Panc1 (cell line): ENCODE results near the gene FOXD2. TPM values are rescaled to one million over a fixed set of nuclear protein-coding genes. Genes with fewer than 3 reads are reported as not detected.

ENCODE experiments used
- ATAC-seq: fragments of 200-7000 bp; cut with Tn5 transposase; 2 replicates; pipeline ENCODE4 v1.9.1; 2020; ENCODE audit warnings: mild to moderate bottlenecking, moderate library complexity
- BruUV-seq: library from RNA; stranded (reverse); fragments of 400-500 nt; replicated peaks from 2 replicates; lab custom pipeline; 2021; lab: Mats Ljungman, UMichigan
- CTCF ChIA-PET: fragments of 300-600 bp; sonication (Branson Sonifier 250); formaldehyde crosslinking; loops from one replicate; lab custom pipeline; 2022; ENCODE audit warnings: antibody characterized with exemption; lab: Charles Lee
- POLR2A ChIA-PET: fragments of 300-600 bp; sonication (Branson Sonifier 250); formaldehyde crosslinking; loops from one replicate; lab custom pipeline; 2022; ENCODE audit warnings: antibody characterized with exemption; lab: Charles Lee
- DNase-seq: peaks from one replicate; pipeline ENCODE4 v3.0.0-alpha.2; 2010; ENCODE audit warnings: low read depth, low spot score
- H3K27ac ChIP-seq: 2 replicates; pipeline ENCODE4 v1.5.1; 2011; ENCODE audit warnings: mild to moderate bottlenecking, low read length, inconsistent platforms
- H3K27me3 ChIP-seq: fragments of 200-500 bp; sonication (Bioruptor generic); 2 replicates; pipeline ENCODE4 v1.6.0; 2014; ENCODE audit warnings: low read length, inconsistent platforms; ENCODE audit not compliant: control insufficient read depth, insufficient read depth
- H3K36me3 ChIP-seq: fragments of 200-500 bp; sonication (Bioruptor generic); 2 replicates; pipeline ENCODE4 v1.5.1; 2014; ENCODE audit warnings: inconsistent platforms, mild to moderate bottlenecking, low read length, moderate library complexity; ENCODE audit not compliant: control insufficient read depth, insufficient read depth
- H3K4me1 ChIP-seq: 2 replicates; pipeline ENCODE4 v1.5.1; 2011; ENCODE audit warnings: inconsistent platforms, mild to moderate bottlenecking, low read length, moderate library complexity; ENCODE audit not compliant: control insufficient read depth, insufficient read depth
- H3K4me3 ChIP-seq, 2 experiments: 2 replicates each; pipeline ENCODE4 v1.5.1; 2011 to 2012; ENCODE audit warnings: low read depth in 2 of 2, low read length in 2 of 2, mild to moderate bottlenecking in 2 of 2, inconsistent platforms in 1 of 2, moderate library complexity in 1 of 2
- H3K9me3 ChIP-seq: fragments of 200-500 bp; sonication (Bioruptor generic); 2 replicates; pipeline ENCODE4 v1.5.1; 2014; ENCODE audit warnings: low read depth, mild to moderate bottlenecking, inconsistent platforms, low read length, moderate library complexity; ENCODE audit not compliant: control insufficient read depth, insufficient read depth
- CTCF ChIP-seq: fragments of 450-650 bp; IDR thresholded peaks from 2 replicates; pipeline ENCODE4 v1.5.1; 2017; ENCODE audit warnings: mild to moderate bottlenecking
- POLR2AphosphoS5 ChIP-seq: IDR thresholded peaks from 2 replicates; pipeline ENCODE4 v1.6.1; 2012; ENCODE audit warnings: mild to moderate bottlenecking, low read depth, low read length, moderate library complexity
- REST ChIP-seq, 2 experiments: IDR thresholded peaks; 2 replicates each; pipeline ENCODE4 v1.6.1; 2011 to 2012; ENCODE audit warnings: low read depth in 2 of 2, control low read depth in 1 of 2, low read length in 1 of 2, mild to moderate bottlenecking in 1 of 2, moderate library complexity in 1 of 2; ENCODE audit not compliant: insufficient read depth in 1 of 2
- SIN3A ChIP-seq: IDR thresholded peaks from 2 replicates; pipeline ENCODE4 v1.6.1; 2012; ENCODE audit warnings: low read depth, mild to moderate bottlenecking, low read length, moderate library complexity, borderline replicate concordance; ENCODE audit not compliant: insufficient read depth
- TCF7L2 ChIP-seq: IDR thresholded peaks from 2 replicates; pipeline ENCODE4 v1.6.1; 2011; ENCODE audit warnings: mild to moderate bottlenecking, low read depth, low read length, inconsistent platforms
- in situ Hi-C: cut with HindIII; loops from 2 replicates; pipeline ENCODE4 v1.10.0; 2016; ENCODE audit warnings: low sequenced_read_pairs, low pct_unique_long_range_greater_than_20kb
- intact Hi-C: fragments of 100-400 bp; cut with micrococcal nuclease; formaldehyde crosslinking; loops from one replicate; pipeline ENCODE4 v1.10.0; 2022; ENCODE audit not compliant: unreplicated experiment
- total RNA-seq: library from RNA; stranded (reverse); gene quantifications from one replicate; pipeline ENCODE4 v1.2.1, GENCODE V29; 2021; ENCODE audit not compliant: unreplicated experiment

Gene FOXD2
- total RNA-seq, 1 experiment from 2014 or later, result 2.2 TPM

- H3K4me3 ChIP-seq, result no peak overlapping the region
- in situ Hi-C loops, result no loop called here
These were observed 35.3 kb upstream of the FOXD2 start for GRCh38 chr1:47402591-47402990.

GRCh38 chr1:47403321-47403910, 34.4 kb upstream of the FOXD2 start:
- TF ChIP-seq TCF7L2 (no peak), POLR2AphosphoS5 (no peak), CTCF (no peak), SIN3A (no peak)
- Histone ChIP-seq H3K36me3 (no peaks in the 10 kb centered on the region), H3K27me3 (no peaks in the 10 kb centered on the region), H3K4me1 (no peaks in the 10 kb centered on the region), H3K9me3 (no peaks in the 10 kb centered on the region), H3K4me3 (no peak overlapping the region), H3K27ac (no peak overlapping the region)
- POLR2A ChIA-PET, result no interaction called here
- ATAC-seq (no peak), DNase-seq (no peak)
- intact Hi-C loops (no loop called here), in situ Hi-C loops (no loop called here)
- BruUV-seq, result no TSS peak
- CTCF ChIA-PET, result no interaction called here

More at GRCh38 chr1:47402591-47402990, 35.3 kb upstream of the FOXD2 start:
- POLR2A ChIA-PET, result no interaction called here
- CTCF ChIA-PET, result no interaction called here
- intact Hi-C loops, result no loop called here
- no peak overlapping the region for H3K27ac ChIP-seq
- no peak for TF ChIP-seq CTCF
- no peak for TF ChIP-seq SIN3A
- no peak for TF ChIP-seq REST (IDR thresholded peaks at IDR 0.05; ENCODE audit: insufficient read depth in 1 of 2, low read depth in 2 of 2, low read length in 1 of 2)
- no peak for TF ChIP-seq POLR2AphosphoS5
- no peak for TF ChIP-seq TCF7L2
- H3K36me3 ChIP-seq, result no peaks in the 10 kb centered on the region
- DNase-seq (no peak), ATAC-seq (no peak)
- no peaks in the 10 kb centered on the region for H3K4me1 ChIP-seq
- no peaks in the 10 kb centered on the region for H3K27me3 ChIP-seq
- no peaks in the 10 kb centered on the region for H3K9me3 ChIP-seq
- no TSS peak for BruUV-seq
